Neural cell (in vitro differentiated cells): ENCODE results near the gene AGBL4. TPM values are rescaled to one million over a fixed set of nuclear protein-coding genes. Genes with fewer than 3 reads are reported as not detected.

Experiments used
- H2AFZ ChIP-seq: fragments of 200-600, 300-800 bp; sonication (generic), shearing (Covaris generic); 2 replicates; pipeline ENCODE4 v1.6.0; 2014; ENCODE audit warnings: low read depth, mild to moderate bottlenecking, antibody characterized with exemption, low read length, moderate library complexity
- H3F3A ChIP-seq: fragments of 200-600 bp; shearing (Covaris generic); 2 replicates; pipeline ENCODE4 v1.6.1; 2016; ENCODE audit warnings: mild to moderate bottlenecking, moderate library complexity, mixed read lengths, antibody characterized with exemption, low read length; ENCODE audit not compliant: insufficient read depth, poor library complexity, severe bottlenecking
- H3K27ac ChIP-seq: fragments of 200-600, 300-800 bp; sonication (generic), shearing (Covaris generic); 2 replicates; pipeline ENCODE4 v1.5.1; 2014; ENCODE audit warnings: mild to moderate bottlenecking, low read length, moderate library complexity
- H3K27me3 ChIP-seq: fragments of 300-800, 200-600 bp; sonication (generic), shearing (Covaris generic); 2 replicates; pipeline ENCODE4 v1.6.0; 2014; ENCODE audit warnings: mild to moderate bottlenecking, low read depth, low read length, moderate library complexity; ENCODE audit not compliant: insufficient read depth
- H3K36me3 ChIP-seq: fragments of 300-800, 200-600 bp; sonication (generic), shearing (Covaris generic); 2 replicates; pipeline ENCODE4 v1.5.1; 2014; ENCODE audit warnings: mild to moderate bottlenecking, antibody characterized with exemption, low read length, moderate library complexity; ENCODE audit not compliant: insufficient read depth
- H3K4me2 ChIP-seq: fragments of 300-800, 200-600 bp; sonication (generic), shearing (Covaris generic); 2 replicates; pipeline ENCODE4 v1.6.0; 2014; ENCODE audit warnings: mild to moderate bottlenecking, low read length
- H3K4me3 ChIP-seq: fragments of 300-800, 200-600 bp; sonication (generic), shearing (Covaris generic); 2 replicates; pipeline ENCODE4 v1.5.1; 2014; ENCODE audit warnings: mild to moderate bottlenecking, low read length, moderate library complexity
- H3K79me2 ChIP-seq: fragments of 200-600 bp; shearing (Covaris generic); replicated peaks from 2 replicates; pipeline ENCODE4 v1.6.0; 2014; ENCODE audit warnings: mild to moderate bottlenecking, low read length, moderate library complexity; ENCODE audit not compliant: insufficient read depth
- H3K9ac ChIP-seq: fragments of 300-800, 200-600 bp; sonication (generic), shearing (Covaris generic); 2 replicates; pipeline ENCODE4 v1.6.1; 2016; ENCODE audit warnings: mild to moderate bottlenecking, low read length, mixed read lengths
- H3K9me2 ChIP-seq: fragments of 200-600 bp; shearing (Covaris generic); 2 replicates; pipeline ENCODE4 v1.6.1; 2016; ENCODE audit warnings: mild to moderate bottlenecking, low read length, mixed read lengths; ENCODE audit not compliant: insufficient read depth
- H3K9me3 ChIP-seq: fragments of 200-600, 300-800 bp; sonication (generic), shearing (Covaris generic); 2 replicates; pipeline ENCODE4 v1.6.1; 2016; ENCODE audit warnings: mild to moderate bottlenecking, mixed run types, low read length, moderate library complexity, mixed read lengths
- H4K20me1 ChIP-seq: fragments of 200-600 bp; shearing (Covaris generic); 2 replicates; pipeline ENCODE4 v1.6.1; 2016; ENCODE audit warnings: mild to moderate bottlenecking, mixed run types; ENCODE audit not compliant: insufficient read depth
- EP300 ChIP-seq: fragments of 450-650 bp; conservative IDR thresholded peaks from 2 replicates; pipeline ENCODE4 v1.6.1; 2014; ENCODE audit warnings: antibody characterized with exemption, mild to moderate bottlenecking, moderate library complexity; ENCODE audit not compliant: poor library complexity, severe bottlenecking
- EZH2 ChIP-seq: fragments of 200-600, 300-800 bp; shearing (Covaris generic), sonication (generic); IDR thresholded peaks from 2 replicates; pipeline ENCODE4 v1.6.1; 2014; ENCODE audit warnings: antibody characterized with exemption, low read length, borderline replicate concordance, mild to moderate bottlenecking; ENCODE audit not compliant: insufficient read depth, poor library complexity, severe bottlenecking
- MXI1 ChIP-seq: fragments of 450-650 bp; conservative IDR thresholded peaks from 2 replicates; pipeline ENCODE4 v1.6.1; 2014; ENCODE audit warnings: antibody characterized with exemption, mild to moderate bottlenecking; ENCODE audit not compliant: poor library complexity, severe bottlenecking
- POLR2AphosphoS5 ChIP-seq: IDR thresholded peaks from 2 replicates; pipeline ENCODE4 v1.6.1; 2012
- RAD21 ChIP-seq: fragments of 450-650 bp; conservative IDR thresholded peaks from 2 replicates; pipeline ENCODE4 v1.6.1; 2014; ENCODE audit warnings: antibody characterized with exemption, mild to moderate bottlenecking, moderate library complexity
- SMC3 ChIP-seq: fragments of 450-650 bp; conservative IDR thresholded peaks from 2 replicates; pipeline ENCODE4 v1.6.1; 2014; ENCODE audit warnings: antibody characterized with exemption, mild to moderate bottlenecking, moderate library complexity; ENCODE audit not compliant: poor library complexity
- TAF1 ChIP-seq: IDR thresholded peaks from 2 replicates; pipeline ENCODE4 v1.6.1; 2012; ENCODE audit warnings: low read depth
- polyA plus RNA-seq: library from polyadenylated mRNA; depleted of rRNA; stranded (reverse); fragments of >200 nt; gene quantifications from 2 replicates; pipeline ENCODE4 v1.2.3, GENCODE V29; 2014
- TF ChIP-seq, protein P1 (sequence below): IDR thresholded peaks from 2 replicates; pipeline ENCODE4 v1.6.1; 2012; ENCODE audit warnings: borderline replicate concordance
- TF ChIP-seq, protein P2 (sequence below): fragments of 450-650 bp; IDR thresholded peaks from 2 replicates; pipeline ENCODE4 v1.5.1; 2014; ENCODE audit warnings: antibody characterized with exemption, mild to moderate bottlenecking, moderate library complexity; ENCODE audit not compliant: poor library complexity, severe bottlenecking

The AGBL4 gene
- polyA plus RNA-seq, 1 donor from 2014 or later, result 1.3 TPM

DNA sequence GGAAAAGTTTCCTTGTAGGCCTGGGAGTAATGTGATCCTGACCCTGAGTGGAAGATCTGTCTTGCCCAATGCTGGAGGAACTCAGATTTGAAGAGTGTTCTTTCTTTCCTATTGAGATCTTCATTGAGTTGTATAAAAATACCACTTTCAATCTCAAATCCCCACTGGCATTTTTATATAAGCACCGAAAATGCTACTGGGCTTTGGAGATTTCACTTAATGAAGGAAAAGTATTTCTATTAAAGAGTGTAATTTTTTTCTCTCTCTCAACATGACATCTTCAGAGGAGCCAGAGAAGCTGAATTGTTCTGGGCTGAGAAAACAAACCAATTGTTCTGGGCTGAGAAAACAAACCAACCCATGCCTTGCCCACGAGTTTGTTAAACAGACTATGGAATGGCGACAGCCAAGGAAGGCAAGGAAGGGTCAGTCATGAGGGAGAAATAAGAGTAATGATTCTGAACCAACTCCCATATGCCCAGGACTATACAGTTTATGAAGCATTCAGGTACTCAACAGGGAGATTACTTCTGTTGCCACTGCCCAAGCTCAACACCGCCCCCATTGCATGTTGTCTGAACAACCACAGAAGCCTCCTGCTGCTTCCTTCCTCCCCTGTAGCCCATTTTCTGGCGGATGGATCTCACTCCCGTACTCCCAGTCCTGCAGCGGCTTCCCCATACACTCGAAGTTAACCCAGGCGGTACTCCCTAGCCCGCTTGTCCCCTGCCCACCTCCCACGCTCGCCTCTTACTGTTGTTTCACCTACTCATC, 1350.2 kb downstream of the AGBL4 start:
- no peaks in the 10 kb centered on the region for H3K79me2 ChIP-seq
- H3K4me3 ChIP-seq, result no peak overlapping the region
- H3K27ac ChIP-seq, result no peak overlapping the region
- H2AFZ ChIP-seq, result no peak overlapping the region
- no peaks in the 10 kb centered on the region for H3K27me3 ChIP-seq
- H4K20me1 ChIP-seq, result no peaks in the 10 kb centered on the region
- no peaks in the 10 kb centered on the region for H3K36me3 ChIP-seq
- H3F3A ChIP-seq, result no peaks in the 10 kb centered on the region
- H3K9me2 ChIP-seq, result no peaks in the 10 kb centered on the region
- no peak overlapping the region for H3K4me2 ChIP-seq
- H3K9me3 ChIP-seq, result no peaks in the 10 kb centered on the region
- no peak for TF ChIP-seq TAF1
- no peak for TF ChIP-seq POLR2AphosphoS5
- TF ChIP-seq RAD21, result no peak
- TF ChIP-seq, protein P1, sequence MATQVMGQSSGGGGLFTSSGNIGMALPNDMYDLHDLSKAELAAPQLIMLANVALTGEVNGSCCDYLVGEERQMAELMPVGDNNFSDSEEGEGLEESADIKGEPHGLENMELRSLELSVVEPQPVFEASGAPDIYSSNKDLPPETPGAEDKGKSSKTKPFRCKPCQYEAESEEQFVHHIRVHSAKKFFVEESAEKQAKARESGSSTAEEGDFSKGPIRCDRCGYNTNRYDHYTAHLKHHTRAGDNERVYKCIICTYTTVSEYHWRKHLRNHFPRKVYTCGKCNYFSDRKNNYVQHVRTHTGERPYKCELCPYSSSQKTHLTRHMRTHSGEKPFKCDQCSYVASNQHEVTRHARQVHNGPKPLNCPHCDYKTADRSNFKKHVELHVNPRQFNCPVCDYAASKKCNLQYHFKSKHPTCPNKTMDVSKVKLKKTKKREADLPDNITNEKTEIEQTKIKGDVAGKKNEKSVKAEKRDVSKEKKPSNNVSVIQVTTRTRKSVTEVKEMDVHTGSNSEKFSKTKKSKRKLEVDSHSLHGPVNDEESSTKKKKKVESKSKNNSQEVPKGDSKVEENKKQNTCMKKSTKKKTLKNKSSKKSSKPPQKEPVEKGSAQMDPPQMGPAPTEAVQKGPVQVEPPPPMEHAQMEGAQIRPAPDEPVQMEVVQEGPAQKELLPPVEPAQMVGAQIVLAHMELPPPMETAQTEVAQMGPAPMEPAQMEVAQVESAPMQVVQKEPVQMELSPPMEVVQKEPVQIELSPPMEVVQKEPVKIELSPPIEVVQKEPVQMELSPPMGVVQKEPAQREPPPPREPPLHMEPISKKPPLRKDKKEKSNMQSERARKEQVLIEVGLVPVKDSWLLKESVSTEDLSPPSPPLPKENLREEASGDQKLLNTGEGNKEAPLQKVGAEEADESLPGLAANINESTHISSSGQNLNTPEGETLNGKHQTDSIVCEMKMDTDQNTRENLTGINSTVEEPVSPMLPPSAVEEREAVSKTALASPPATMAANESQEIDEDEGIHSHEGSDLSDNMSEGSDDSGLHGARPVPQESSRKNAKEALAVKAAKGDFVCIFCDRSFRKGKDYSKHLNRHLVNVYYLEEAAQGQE, result no peak
- TF ChIP-seq EZH2, result no peak
- TF ChIP-seq SMC3, result no peak
- TF ChIP-seq, protein P2, sequence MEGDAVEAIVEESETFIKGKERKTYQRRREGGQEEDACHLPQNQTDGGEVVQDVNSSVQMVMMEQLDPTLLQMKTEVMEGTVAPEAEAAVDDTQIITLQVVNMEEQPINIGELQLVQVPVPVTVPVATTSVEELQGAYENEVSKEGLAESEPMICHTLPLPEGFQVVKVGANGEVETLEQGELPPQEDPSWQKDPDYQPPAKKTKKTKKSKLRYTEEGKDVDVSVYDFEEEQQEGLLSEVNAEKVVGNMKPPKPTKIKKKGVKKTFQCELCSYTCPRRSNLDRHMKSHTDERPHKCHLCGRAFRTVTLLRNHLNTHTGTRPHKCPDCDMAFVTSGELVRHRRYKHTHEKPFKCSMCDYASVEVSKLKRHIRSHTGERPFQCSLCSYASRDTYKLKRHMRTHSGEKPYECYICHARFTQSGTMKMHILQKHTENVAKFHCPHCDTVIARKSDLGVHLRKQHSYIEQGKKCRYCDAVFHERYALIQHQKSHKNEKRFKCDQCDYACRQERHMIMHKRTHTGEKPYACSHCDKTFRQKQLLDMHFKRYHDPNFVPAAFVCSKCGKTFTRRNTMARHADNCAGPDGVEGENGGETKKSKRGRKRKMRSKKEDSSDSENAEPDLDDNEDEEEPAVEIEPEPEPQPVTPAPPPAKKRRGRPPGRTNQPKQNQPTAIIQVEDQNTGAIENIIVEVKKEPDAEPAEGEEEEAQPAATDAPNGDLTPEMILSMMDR, result no peak
- no peak for TF ChIP-seq EP300
- TF ChIP-seq MXI1, result no peak
- H3K9ac ChIP-seq, result no peak overlapping the region

DNA sequence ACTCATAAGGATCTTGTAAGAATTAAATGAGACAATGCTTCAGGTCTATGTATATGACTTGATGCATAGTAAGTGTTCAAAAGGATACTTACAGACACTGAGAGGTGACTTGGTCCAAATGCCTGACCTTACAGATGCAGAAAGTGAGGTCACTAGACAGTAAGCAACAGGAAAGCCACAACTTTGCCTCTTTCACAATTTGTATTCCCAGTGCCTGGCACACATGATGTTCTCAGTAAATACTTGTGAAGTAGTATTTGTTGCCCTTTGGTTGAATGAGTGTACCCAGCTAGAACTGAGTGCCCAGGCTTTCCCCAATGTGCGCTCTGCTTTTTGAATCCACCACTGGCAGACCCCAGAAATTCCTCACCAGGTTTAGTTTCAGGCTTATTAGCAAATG, 1352.2 kb downstream of the AGBL4 start:
- Histone ChIP-seq H3K9me2 (no peaks in the 10 kb centered on the region), H4K20me1 (no peaks in the 10 kb centered on the region), H3K9me3 (no peaks in the 10 kb centered on the region), H3K9ac (no peak overlapping the region), H3K27me3 (no peaks in the 10 kb centered on the region), H2AFZ (no peak overlapping the region), H3K27ac (no peak overlapping the region), H3K36me3 (no peaks in the 10 kb centered on the region), H3K79me2 (no peaks in the 10 kb centered on the region), H3K4me3 (no peak overlapping the region), H3K4me2 (no peak overlapping the region), H3F3A (no peaks in the 10 kb centered on the region)
- TF ChIP-seq MXI1 (no peak), EZH2 (no peak), TAF1 (no peak), EP300 (no peak), RAD21 (no peak), POLR2AphosphoS5 (no peak), SMC3 (no peak)
- TF ChIP-seq, protein P1, result no peak
- TF ChIP-seq, protein P2, result no peak
